Coronary artery (tissue), 2 donors: Measurements from ENCODE around the gene TGFB2.
A peak's percentile ranks its signal among the peaks of the same experiment; 100 is the strongest.

Experiments
- DNase-seq: peaks from one replicate; pipeline ENCODE4 v3.0.0-alpha.2; 2017; ENCODE audit warnings: low spot score
- H3K27ac ChIP-seq, 2 donors: fragments of 200-600 bp; sonication (generic); one replicate each; pipeline ENCODE4 v1.5.1; 2016 to 2019
- H3K4me3 ChIP-seq: fragments of 200-600 bp; sonication (generic); 2 replicates; pipeline ENCODE4 v1.5.1; 2016; ENCODE audit warnings: mild to moderate bottlenecking, moderate library complexity
- TF ChIP-seq, protein P1 (sequence below): fragments of 200-600 bp; sonication (generic); IDR thresholded peaks from one replicate; pipeline ENCODE4 v1.5.1; 2019; ENCODE audit warnings: antibody characterized with exemption

Gene TGFB2

DNA sequence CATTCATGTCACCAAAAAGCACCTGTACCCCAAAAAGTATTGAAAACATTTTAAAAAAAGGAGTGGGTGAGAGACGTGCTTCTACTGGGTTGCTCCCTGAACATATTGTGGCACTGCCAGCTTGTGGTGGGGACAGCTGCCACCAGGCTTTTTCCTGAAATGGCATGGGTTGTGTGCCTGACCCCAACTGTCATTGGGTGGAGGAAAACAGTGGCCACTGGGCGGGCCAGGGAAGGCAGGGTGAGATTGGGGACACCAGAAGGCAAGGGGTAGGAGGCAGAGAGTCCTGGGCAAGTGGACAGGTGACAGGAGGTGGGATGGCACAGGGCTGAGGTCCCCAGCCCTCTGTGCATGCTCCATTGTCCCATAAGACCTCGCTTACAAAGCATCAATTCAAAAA lies 55.5 kb downstream of the TGFB2 start:
- TF ChIP-seq, protein P1, sequence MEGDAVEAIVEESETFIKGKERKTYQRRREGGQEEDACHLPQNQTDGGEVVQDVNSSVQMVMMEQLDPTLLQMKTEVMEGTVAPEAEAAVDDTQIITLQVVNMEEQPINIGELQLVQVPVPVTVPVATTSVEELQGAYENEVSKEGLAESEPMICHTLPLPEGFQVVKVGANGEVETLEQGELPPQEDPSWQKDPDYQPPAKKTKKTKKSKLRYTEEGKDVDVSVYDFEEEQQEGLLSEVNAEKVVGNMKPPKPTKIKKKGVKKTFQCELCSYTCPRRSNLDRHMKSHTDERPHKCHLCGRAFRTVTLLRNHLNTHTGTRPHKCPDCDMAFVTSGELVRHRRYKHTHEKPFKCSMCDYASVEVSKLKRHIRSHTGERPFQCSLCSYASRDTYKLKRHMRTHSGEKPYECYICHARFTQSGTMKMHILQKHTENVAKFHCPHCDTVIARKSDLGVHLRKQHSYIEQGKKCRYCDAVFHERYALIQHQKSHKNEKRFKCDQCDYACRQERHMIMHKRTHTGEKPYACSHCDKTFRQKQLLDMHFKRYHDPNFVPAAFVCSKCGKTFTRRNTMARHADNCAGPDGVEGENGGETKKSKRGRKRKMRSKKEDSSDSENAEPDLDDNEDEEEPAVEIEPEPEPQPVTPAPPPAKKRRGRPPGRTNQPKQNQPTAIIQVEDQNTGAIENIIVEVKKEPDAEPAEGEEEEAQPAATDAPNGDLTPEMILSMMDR, result no peak
- DNase-seq, result no peak
- Histone ChIP-seq H3K27ac (no peak overlapping the region), H3K4me3 (no peak overlapping the region)

DNA sequence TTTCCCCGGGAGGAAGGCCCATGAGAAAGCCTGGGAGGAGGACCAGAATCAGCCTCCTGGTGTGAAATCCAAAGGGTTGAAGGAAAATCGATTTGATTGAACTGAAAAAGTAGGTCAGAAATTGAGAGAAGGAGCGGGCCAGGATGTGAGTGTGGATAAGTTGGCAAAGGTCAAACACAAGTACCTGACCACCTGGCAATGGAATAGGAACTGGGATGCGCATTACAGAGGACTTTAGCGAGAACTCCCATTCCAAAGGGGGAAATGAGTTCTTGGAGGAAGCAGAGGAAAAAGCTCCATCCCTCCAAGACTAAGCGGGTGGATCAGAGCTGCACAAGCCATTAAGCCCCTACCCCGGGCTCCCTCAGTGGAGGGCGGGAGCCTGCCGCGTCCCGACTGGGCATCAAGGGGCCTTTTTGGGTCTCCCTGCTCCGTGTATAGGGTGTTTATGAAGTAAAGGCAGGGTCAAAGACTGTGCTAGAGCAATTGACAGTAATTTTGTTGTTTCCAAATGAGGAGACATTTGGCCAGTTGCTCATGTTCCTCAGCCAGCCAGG lies 56.4 kb downstream of the TGFB2 start:
- no peak for DNase-seq
- TF ChIP-seq, protein P1, result no peak
- no peak overlapping the region for H3K4me3 ChIP-seq
- peak overlapping the region in 1 of 2 donors; percentile 6 for H3K27ac ChIP-seq

DNA sequence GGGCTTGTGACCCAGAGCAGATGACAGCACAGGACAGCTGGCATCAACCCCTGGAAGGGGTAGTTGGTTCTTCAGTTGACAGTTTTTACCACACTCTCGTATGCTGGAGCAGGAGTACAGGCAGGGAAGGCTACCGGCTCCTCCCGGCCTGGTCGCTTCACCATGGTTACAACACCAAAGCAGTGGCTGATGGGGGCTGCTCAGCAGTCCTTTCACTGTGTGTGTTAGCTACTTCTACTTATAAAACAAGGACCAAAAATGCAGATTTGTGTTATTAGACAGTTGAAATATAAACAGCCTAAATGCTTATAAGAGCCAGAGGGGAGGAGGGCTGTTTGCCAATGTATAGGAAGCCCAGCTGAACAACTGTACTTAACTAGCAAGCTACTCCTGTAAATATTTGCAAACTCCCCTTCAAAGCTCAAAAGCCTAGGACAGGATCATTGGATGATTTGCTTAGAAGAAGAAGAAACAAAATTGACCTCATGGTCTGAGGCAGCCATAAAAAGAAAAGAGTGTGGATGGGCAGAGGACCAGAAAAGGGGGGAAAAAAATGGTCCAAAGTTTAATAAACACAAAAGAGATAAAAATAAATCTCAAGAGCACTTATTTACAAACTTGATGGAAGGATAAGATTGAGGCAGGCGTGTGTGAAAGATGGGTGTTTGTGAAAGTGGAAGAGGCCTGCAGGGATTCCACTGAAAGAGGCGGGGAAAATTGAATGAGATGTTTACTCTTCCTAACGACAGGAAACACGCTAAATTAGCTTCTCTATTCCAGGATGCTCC lies 57.1 kb downstream of the TGFB2 start:
- Histone ChIP-seq H3K4me3 (no peak overlapping the region), H3K27ac (peak overlapping the region in 1 of 2 donors; percentile 6)
- no peak for DNase-seq
- TF ChIP-seq, protein P1, result no peak

DNA sequence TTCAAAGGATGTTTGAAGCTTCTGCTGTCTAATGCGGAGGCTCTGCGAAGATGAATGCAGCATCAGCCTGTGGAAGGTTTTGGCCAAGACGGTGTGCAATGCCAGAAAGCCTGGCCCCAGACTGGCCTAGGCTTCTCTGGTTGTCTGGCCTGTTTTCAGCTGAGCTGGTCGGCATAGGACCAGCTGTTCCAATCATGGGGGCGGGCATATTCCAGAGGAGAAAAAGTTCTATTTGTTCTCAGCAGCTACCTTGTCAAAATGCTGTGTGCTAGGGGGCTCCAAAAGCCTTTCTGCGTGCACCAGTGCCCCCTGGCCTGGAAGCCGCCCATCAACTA lies 57.6 kb downstream of the TGFB2 start:
- TF ChIP-seq, protein P1, result no peak
- no peak overlapping the region for H3K4me3 ChIP-seq
- DNase-seq, result no peak
- no peak overlapping the region for H3K27ac ChIP-seq

DNA sequence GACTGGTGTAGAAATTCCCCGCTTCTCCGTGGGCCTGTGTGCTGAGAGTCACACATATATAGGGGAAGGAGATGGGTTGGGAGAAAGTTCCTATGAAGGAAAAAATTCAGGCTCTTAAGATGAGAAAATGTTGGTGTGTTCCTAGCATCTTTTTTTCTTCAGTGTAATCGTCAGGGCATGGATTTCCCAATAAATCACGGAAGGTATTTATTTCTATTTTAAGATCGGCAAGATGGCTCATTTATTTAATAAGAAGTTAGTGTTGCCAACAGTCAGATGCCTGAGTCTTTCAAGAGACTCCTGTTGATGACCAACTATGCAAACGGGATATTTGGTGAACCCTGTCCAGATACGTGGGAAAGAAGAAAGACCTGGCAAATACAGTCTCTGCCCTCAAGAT lies 58.2 kb downstream of the TGFB2 start:
- Histone ChIP-seq H3K4me3 (no peak overlapping the region), H3K27ac (no peak overlapping the region)
- DNase-seq, result no peak
- TF ChIP-seq, protein P1, result no peak

DNA sequence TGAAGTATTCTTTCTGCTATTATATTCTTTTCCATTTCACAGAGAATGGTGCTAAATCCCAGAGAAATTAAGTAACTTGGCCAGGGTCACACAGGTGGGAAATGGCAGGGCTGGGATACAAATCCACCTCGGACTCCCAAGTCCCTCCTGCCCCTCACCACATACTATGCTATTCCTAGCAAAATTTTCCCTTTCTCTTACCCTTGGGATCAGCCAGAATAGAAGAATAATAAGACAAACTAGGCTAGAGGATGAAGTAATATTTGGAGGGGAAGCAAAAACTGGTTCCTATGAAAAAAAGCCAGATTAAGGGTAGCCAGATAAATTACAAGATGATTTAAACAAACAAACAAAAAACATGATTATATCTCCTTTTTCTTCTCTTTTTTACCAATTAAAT lies 62.5 kb downstream of the TGFB2 start:
- Histone ChIP-seq H3K27ac (no peak overlapping the region), H3K4me3 (no peak overlapping the region)
- TF ChIP-seq, protein P1, result no peak
- DNase-seq, result no peak

DNA sequence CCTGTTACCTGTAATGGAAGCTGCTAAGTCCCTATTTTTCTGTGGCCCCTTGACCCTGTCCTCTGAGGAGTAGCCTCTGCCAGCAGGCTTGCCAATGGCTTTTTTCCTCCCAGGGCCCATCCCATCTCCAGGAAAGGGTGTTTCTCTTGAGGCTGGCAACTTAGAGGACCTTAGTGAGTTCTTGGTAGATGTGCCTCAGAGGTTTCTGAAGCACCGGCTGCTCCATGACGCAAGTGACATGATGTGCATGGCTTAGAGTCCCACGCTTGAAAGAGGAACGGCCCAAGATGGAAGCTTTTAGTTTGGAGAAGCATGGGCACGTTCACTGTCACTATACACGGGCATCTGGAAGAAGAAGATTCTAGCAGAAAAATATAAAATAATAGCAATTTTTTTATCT lies 63.0 kb downstream of the TGFB2 start:
- TF ChIP-seq, protein P1, result no peak
- Histone ChIP-seq H3K27ac (no peak overlapping the region), H3K4me3 (no peak overlapping the region)
- DNase-seq, result no peak
